GM19372 (cell line): Measurements from ENCODE around the gene SPNS3.

Source experiments
- ATAC-seq: cut with Tn5 transposase; IDR thresholded peaks from one replicate; pipeline ENCODE4 v1.9.1; 2021; ENCODE audit warnings: mild to moderate bottlenecking, low read depth, moderate library complexity; ENCODE audit not compliant: unreplicated experiment

SPNS3 gene

DNA sequence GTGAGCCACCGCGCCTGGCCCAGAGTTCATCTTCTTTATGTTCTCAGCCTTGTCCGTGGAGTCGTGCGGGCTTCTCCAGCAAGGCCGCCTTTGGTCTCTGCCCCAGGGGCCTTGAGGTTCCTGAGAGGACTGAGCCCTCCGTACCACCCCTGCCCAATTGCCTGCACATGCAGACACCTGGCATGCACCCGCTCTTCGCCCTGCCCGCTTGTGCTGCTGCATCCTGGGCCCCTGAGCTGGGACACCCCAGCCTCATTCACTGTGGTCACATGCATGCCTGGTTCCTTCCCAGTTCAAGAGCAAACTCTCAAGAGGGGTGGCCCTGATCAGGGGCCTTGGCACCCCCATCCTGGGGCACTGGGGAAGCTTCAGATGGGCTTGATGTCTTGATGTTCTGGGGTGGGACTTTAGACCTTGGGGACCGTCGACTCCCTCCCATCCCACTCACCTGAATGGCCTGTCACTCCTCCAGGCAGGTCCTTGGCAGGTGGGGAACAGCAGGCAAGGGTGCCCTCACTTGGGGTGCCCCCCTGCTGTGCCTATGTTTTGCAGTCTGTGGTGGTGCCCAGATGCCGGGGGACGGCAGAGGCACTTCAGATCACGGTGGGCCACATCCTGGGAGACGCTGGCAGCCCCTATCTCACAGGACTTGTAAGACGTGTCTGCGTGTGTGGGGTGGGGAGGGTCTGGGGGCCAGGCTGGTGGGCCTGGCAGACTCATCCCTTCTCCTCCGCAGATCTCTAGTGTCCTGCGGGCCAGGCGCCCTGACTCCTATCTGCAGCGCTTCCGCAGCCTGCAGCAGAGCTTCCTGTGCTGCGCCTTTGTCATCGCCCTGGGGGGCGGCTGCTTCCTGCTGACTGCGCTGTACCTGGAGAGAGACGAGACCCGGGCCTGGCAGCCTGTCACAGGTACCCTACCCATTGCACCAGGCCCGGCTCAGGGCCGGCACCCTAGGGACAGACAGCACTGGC, 52.2 kb downstream of the SPNS3 start:
- no peak for ATAC-seq

DNA sequence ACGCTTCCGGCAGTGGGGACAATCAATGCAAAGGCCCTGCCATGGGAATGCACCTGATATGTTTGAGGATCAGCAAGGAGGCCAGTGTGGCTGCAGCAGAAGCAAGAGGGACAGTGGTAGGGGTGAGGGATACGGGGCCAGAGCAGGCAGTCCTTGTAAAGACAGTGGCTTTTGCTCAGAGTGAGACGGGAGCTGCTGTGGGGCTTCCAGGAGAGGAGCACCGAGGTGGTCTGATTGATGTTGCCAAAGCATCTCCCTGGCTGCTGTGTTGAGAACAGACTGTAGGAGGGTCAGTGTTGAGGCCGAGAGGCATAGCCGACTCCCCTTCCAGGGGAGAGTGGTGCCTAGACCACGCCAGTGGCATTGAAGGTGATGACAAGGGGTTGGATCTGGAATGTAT, 53.6 kb downstream of the SPNS3 start:
- ATAC-seq = no peak

DNA sequence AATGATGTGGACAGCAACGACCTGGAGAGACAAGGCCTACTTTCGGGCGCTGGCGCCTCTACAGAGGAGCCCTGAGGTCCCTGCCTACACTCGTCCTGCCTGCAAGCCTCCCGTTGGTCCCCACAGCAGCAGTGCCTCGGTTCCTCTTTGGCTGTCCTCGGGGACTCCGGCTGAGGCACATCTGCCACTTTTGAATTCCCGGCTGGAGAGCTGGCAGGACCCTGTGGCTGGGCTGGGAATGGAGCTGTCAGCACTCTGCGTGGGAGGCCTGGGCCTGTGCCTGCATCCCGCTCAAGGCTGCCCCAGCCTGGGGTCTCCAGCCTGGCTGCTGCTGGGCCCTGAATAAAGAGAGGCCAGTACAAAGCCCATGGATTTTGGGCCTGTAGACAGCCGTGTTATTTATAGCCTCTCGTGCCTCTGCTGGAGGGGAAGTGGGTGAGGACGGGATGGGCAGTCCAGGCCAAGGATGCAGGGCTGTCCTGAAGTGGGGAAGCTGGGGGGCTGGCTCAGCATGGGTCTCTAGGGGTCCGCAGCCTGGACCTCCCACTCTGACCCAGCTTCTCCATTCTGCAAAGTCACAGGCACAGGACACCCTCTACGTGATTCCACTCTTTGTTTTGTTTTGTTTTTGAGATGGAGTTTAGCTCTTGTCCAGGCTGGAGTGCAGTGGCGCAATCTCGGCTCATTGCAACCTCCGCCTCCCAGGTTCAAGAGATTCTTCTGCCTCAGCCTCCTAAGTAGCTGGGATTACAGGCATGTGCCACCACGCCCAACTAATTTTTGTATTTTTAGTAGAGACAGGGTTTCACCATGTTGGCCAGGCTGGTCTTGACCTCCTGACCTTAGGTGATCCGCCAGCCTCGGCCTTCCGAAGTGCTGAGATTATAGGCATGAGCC, 54.3 kb downstream of the SPNS3 start:
- no peak for ATAC-seq

DNA sequence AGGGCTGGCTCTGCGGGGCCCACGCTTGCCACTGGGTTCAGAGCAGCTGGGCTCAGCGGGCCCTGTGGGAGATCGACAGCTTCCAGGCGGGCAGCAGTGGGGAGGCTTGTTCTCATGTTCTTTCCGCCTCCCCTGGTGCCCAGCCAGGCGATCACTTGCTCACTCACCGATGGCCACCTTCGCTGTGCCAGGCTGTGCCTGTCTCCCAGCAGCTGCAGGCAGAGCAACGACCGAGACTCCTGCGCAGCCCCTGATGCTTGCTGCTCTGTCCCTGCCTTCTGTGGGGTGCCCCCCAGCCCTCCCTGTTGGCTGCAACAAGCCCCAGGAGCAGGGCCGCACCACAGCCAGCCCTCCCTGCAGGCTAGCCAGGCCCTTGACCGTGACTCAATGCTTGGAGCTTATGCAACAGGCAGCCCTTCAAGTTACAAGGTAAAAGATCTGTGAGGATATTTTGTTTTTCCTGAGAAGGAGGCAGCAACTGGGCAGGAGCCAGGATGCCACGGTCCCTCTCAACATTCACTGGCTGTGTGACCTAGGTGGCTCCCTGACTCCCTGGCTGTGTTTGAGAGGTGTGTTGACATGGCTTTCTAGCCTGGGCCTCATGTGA, 55.4 kb downstream of the SPNS3 start:
- no peak for ATAC-seq

DNA sequence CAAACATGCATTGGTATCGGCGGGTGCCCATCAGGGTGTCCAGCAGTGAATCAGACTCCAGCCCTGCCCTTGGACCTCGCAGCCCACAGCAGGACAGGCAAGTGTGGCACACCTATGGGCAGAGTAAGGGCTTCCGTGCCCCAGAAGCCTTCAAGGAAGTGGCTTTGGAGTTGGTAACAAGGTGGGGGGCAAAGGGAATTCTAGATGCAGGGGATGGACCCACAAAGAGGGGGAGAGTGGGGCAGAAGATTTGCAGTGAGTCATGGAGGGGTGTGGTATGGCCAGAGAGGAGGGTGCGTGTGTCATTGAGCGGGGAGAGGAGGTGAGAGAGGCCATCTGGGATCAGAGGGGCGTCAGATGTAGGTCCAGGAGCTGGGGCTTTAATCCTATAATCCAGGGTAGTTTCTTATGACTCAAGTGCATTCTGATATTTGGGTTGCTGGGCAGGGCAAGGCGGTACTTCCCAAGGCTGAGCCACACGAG, 56.4 kb downstream of the SPNS3 start:
- no peak for ATAC-seq

DNA sequence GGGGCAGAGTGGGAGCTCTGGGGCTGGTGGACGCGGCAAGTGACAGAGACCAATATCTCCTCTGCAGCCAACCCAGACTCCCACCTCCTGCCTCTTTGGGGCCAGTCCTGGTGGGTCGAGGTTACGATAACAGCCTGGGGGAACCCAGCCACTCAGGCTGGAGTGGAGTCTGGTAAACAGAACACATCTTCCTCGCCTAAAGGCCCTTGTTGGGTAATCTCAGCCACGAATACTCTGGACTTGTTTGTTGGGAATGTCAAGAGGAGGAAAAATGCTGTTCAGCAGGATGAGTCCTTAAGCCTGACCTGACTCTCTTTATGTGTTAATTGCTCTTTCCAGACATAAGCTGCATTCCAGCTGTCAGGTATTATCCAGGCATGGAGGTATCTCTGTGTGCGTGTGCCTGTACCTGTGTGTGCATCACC, 56.9 kb downstream of the SPNS3 start:
- no peak for ATAC-seq

DNA sequence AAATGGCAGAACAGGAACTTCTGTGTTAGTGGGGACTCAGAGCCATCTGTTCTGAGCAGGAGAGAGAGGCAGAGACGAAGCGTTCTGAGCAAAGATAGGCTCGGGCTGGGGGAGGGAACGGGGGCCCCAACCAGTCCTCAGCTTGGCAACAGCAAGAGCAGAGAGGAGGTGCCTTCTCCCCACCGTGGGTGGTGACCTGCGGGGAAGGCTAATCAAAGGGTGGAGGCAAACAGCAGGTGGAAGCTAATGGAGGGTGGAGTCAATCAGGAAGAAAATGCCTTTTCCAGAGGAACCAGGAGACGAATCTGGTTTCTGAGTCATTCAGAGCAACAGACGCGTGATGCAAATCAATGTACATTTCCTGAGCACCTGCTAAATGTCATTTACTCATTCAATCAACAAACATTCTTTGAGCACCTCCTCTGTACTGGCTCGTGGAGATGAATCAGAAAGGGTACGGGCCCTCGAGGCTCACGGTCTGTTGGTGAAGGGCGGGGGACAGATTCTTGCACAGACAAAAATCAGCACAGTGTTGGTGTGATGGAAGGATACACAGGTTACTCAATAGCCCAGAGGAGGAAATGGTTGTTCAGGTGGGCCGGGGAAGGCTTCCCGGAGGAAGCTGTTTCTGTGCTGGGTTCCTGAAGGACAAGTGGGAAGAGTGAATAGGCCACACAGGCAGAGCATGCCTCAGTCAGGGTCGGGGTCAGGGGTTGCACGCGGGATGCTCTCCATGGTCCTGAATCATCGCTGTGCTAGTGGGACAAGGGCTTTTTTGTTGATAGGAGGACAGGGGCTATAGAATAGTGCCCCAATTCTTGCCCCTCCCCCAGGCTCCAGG, 59.2 kb downstream of the SPNS3 start:
- no peak for ATAC-seq

DNA sequence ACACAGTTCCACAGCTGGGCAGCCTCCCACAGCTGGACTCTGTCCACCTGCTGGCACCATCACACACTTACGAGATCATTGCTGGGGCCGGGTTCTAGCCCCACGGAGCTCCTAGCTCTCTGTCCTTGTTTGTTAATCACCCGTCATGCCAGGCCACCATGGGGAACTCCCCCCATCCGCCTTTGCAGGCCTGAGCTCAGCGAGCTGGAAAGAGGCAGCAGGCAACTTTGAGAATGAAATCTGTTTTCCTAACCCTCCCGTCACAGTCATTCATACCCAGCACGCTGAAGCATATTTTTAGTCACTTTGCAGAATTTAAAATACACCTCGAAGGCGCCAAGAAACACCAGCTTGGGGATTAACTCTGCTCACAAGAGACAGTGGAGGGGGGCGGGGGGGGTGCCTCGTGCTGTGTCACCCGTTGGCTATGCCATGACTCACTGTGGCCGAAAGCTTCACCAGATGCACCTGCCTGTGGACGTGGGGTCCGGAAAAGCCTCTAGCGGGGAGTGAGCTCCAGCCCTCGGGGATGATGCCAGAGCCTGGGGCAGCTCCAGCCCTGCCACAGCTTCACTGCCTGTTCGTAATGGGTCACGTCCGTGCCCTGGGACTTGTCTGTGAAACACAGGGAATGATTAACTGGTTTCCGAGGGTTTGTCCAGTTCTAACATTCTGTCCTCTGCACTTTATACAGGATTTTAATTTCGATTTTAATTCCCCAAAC, 63.5 kb downstream of the SPNS3 start:
- no peak for ATAC-seq

DNA sequence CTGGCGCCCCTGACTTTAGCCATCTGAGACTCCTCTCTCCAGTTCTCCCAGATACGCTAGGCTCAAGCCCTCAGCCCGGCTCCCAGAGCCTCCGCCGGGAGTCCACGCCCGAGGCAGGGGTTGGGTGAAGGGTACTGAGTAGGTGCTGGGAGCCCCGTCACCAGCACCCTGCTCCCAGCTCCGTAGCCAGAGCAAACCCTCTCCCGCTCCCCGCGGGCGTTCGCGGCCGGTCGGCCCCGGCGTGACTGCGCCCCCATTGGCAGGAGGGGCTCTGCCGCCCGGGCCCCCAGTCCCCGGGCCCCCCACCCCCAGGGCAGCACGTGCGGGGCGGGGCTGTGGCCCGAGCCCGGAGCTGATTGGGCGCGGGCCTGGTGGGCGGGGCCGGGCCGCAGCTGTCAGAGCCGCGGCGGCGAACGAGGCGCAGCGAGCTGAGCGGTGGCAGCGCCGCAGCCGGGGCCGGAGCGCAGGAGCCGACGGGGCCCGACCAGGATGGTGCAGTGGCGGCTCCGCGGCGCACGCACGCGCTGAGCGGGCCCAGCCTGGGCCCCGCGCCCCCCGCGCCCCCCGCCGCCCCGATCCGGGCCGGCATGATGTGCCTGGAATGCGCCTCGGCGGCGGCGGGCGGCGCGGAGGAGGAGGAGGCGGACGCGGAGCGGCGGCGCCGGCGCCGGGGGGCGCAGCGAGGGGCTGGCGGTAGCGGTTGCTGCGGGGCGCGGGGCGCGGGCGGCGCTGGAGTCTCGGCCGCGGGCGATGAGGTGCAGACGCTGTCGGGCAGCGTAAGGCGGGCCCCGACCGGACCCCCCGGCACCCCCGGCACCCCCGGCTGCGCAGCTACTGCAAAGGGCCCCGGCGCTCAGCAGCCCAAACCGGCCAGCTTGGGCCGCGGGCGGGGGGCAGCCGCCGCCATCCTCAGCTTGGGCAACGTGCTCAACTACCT, 65.0 kb downstream of the SPNS3 start, which contains the start of gene SPNS2:
TSS of gene SPNS2 (plus strand) at position 421 of the 937 bp plus-strand sequence. CDS start at position 588, 167 bp downstream.
- no peak for ATAC-seq

DNA sequence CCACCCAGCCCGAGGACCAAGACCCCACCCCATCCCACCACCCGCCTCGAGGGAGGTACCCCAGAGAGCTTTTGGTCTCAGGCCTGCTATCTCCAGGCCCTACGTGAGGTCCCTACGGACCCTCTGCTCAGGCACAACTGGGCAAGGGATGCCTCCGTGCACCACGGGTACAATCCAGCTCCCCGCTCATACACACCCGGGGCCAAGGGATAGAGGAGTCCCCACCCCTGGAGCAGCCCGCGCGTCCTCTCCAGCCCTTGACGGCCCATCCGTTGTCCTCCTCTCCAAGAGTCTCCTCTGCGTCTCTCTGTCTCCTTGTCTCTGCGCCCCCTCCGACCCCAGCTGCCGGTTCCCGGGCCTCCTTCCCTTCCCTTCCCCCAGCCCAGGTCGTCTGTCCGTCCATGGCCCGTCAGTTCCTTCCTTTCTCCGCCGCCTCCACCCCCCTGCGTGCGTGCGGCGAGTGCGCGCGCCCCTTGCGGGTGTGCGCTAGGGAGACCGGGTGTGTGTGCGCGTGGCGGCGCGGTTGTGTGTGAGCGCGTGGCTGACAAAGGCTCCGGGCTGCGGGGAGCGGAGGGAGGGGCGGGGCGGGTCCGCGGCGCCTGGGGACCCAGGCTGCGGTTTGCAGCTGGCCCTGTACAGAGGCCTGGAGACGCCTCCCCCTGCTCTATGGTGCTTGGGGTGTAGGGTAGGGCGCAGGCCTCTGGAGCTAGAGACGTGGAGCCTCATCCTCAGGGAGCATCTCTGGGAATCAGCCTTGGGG, 65.9 kb downstream of the SPNS3 start:
- ATAC-seq = no peak

DNA sequence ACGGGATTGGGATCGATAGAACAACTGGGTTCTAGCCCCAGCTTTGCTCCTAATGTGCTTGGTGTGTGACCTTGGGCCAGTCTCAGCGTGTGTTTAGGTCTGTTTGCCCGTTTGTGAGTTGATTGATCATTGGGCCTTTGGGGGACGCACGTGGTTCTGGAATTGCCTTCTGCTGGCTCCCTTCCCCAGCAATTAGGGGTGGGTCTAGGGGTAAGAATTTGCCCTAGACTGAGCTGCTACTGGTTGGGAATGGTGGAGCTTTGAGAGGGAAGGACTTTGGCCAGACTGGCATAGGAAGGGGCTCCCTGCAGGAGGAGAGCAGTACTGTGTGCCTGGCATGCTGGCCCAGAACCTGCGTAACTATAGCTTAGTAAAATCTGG, 66.4 kb downstream of the SPNS3 start:
- ATAC-seq = no peak

DNA sequence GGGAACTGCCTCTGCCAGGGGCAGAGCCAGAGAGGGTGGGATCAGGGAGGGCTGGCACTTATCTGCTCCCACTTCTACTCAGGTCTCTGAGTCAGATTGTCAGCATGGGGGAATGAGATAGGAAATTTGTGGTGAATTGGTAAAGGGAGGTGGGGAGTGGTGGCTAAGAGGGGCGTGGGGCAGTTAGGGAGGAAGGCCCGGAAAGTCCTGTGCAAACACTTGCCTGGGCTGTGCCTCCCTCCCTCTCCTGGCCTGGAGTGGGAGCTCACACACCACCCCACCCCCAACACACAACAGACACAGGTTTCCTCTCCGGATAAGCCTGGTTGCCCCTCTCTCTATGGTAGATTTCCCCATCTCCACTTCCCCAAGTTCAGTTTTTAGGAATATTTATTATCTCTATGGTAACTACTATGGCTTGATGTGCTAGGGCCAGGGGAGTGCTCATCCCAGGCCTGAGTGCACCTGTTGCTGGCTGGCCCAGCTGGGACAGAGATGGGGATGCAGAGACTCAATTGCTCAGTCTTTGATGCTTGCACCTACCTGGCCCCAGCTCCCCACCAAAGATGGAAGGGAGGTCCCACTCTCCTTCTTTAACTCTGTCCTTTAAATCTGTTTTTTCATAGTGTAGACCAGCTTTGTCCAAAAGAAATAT, 67.7 kb downstream of the SPNS3 start:
- ATAC-seq = no peak

DNA sequence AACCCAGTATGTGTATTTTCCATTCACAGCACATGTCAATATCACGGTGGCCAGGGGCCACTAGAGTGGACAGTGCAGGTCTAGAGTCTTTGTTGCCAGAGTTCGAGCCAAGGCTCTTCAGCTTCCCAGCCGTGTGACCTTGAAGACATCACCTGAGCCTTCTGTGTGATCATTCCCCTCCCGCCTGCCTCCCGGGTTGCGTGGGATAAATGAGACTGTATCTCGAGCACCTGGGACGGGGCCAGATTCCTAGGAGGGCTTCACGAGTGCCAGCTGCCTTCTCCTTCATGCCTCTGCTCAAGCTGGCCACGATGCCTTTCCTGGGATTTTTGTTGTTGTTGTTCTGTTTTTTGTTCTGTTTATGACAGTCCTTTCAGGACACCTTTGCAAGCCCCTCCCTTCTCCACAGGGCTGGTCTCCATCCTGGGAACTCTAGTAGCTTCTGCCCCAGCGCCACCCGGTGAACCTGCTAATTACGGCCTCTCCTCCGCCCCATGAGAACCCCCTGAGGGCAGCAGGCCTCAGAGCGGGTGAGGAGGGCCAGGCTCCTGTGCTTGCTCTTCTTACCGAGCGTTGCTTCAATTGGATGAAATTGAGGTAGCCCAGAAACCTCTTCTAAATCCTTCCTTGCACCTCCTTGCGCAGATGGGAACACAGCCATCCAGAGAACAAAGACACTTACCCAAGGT, 68.9 kb downstream of the SPNS3 start:
- ATAC-seq = no peak

DNA sequence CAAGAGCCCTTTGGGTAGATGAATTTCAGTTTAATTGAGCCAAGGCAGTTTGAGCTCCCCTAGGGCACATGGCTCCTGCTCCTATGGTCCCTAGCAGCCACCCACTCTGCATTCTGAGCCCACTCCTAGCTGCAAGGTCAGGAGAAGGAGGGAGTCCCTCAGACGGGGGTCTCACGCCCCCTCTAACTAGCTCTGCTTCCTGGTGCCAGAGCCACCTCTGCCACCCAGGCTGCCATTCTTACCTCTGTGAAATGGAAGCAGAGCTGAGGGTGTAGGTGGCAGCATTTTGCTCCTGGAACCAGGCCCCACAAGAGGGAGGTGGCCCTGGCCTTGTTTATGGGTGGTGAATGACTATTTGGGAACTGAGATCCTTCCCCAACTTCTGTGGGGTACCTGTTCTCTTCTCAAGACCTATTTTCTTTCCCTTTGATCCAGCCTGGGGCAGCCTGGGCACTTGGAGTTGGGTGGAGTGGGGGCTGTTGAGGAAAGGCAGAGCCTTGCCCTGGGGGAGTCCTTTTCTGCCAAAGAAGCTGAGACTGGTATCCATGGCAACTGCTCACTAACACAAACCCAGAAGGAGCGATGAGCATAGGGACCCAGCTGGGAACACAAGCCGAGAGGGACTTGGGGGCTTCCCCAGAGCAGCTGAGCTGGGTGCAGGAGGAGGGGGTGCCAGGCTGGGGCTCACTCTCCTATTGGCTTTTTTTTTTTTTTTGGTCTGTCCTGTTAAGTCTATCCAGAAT, 69.7 kb downstream of the SPNS3 start:
- ATAC-seq = no peak

DNA sequence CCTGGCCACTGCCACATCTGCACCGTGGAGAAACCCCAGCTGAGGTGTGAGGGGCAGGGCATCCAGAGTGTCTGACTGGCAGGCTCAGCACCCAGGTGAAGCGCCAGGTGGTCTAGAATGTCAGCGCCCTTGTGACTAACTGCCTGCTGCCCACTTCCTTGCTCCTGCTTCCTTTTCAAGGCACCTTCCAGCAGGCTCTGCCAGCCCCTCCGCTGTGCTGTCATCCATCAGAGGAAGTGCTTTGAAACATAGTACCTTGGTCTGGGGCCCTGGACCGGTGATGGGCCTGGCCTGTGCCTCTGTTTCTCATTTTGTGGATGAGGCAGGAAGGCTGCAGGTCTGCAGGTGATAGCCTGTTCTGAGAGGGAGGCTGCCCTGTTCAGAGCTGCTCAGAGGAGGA, 70.4 kb downstream of the SPNS3 start:
- ATAC-seq = no peak

DNA sequence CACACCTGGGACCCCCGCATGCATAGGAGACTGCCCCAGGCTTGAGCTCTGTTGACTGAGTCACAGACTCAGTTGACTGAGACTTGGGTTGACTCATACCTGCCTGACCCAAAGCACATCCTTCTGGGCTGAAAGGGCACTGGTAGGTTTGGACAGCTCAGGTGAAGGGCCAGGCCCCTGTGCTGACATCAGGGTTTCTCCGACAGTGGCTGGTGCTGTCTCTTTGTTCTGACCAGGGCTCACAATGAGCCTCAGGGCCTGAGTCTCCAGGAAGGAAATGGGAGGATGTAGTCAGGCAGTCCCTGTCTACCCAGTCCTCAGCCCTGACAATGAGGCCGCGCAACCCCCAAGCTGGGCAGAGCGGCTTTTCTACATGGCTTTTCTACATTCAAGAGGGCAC, 71.4 kb downstream of the SPNS3 start:
- no peak for ATAC-seq
